NCI-H446 treated with DMSO at 0.1 percent for 48 hours (cell line): ENCODE data around the gene SPATA25.
"Not testable (repeated sequence)": the region's sequence is repeated elsewhere in the genome, so short reads cannot be mapped to it uniquely, and the experiment has no call there.

Experiments
- DNase-seq: peaks from one replicate; lab custom pipeline; 2025; lab: John Stamatoyannopoulos, UW

The SPATA25 gene

GRCh38 chr20:45913116-45913515 is 25.7 kb upstream of the SPATA25 start:
- no peak for DNase-seq

GRCh38 chr20:45912344-45912682 is 24.9 kb upstream of the SPATA25 start:
- DNase-seq: no peak

DNA sequence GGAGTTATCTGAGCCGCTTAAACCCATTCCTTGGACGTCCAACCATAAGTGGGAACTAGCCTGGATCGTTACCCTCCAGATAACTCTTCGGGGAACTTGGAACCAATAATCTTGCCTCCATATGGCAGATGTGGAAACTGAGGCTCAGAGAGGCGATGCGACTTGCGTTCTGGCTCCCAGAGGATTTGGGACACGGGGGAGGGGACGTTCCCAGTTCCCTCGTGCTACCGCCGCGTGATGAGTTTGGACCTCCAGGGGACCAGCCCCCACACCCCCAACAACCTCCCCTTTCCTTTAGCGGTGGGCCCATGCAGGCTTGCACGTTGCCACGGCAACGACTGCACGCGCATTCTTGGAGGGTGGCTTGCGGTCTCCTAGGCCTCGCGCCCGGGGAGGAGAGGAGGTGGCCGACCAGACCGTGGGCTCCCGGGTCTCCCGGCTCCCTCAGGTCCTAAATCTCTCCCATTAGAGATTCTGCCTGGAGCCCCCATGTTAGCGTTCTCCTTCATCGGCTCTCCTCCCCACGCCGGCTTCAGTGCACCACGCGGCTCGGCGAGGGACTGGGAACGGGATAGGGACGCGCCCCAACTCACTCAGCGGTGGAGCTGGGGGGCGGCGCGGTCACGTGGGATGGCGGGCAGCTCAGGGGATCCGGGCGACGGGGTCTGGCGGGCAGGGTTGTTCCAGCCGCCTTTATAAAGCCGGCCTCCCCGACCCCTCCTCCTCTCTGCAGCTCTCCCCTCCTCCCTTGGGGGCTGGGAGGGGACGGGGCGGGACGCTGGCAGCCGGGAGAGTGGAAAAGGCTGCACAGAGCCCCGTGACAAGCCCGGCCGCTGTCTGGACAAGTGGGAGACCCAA is 24.3 kb upstream of the SPATA25 start, which contains the start of gene PLTP:
PLTP (minus strand) TSS at position 670 of the 858 bp plus-strand sequence. CDS start 703 bp downstream, outside the sequence.
- DNase-seq: no peak

DNA sequence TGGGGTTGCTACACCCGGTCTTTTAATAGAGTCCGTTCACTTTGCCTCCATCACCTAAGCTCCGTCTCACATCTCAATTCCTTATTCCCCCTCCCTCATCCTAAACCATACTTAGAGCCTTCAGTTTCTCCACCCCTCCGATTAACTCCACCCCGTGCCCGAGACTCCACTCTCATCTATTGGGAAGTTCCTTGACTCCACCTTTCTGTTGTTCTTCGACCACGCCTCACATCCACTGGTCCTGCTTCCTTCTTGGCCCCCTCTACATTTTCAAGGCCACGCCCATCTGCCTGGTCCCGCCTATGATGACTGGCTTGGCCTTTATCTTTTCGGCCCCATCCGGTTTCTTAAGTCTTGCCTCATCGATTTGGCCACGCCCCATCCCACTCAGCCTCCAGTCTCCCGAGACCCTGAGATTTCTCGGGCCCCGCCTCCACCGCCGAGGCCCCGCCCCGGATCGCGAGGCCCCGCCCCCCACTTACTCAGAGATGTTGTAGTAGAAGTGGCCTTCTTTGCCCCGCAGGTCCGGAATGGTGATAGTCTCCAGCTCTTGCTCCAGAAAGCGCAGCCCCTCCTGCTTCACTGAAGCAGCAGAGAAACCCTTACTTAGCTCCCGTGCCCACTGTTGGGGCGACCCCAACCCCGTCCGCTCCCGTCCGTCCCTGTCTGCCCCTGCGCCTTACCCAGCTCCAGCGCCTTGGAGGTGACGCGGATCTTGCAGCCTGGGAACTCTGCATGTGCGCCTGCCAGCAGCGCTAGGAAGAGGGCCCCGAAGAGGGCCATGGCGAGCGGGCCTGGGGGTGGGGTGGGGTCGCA is 23.5 kb upstream of the SPATA25 start:
- peak; percentile 40 for DNase-seq

DNA sequence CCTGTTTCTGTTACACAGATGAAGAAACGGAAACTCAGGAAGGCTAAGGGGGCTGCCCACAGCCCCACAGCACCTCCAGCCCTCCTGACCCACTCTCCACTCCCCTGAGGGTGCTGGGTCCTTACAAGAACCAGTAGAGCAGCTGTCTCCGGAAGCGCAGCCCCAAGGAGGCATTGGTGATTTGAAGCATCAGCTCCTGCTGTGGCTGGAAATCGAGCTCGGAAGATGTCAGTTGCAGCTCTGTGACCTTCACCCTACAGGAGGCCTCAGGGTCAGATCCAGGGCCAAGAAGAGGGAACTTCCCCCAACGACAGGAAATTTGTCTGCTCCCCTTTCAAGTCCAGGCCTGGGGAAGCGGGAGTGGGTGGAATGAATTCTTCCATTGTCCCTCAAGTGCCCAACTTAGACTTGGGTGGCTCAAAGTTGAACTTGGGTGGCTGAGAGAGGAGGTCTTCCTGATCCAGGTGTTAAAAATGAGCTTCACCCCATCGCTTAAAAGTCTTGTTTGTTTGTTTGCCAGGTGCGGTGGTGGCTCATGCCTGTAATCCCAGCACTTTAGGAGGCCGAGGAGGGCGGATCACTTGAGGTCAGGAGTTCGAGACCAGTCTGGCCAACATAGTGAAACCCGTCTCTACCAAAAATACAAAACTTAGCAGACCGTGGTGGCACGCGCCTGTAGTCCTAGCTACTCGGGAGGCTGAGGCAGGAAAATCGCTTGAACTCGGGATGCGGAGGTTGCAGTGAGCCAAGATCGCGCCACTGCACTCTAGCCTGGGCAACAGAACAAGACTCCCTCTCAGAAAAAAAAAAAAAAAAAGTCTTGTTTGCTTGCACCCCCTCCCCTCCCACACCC is 22.6 kb upstream of the SPATA25 start:
- DNase-seq: no peak

- no peak for DNase-seq
These were observed 21.9 kb upstream of the SPATA25 start for GRCh38 chr20:45909336-45909808.

DNA sequence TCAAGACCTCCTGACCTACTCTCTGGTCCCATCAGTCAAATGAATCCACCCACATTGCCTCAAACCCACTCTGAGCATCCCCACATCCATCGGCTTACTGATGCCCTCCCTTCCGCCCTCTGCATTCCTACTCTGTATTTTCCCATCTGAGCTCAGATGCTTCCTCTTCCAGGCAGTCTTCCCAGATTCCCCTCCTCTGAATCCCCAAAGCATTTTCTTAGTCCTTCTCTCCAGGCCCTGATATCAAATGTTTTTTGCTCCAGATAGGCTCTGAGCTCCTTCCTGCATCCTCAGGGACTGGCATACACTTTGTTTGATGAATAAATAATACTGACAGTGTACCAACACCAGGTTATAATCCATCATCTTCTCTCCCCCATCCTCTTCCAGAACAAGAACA is 20.7 kb upstream of the SPATA25 start:
- no peak for DNase-seq

GRCh38 chr20:45907219-45907948 is 20.0 kb upstream of the SPATA25 start:
- no peak for DNase-seq

DNA sequence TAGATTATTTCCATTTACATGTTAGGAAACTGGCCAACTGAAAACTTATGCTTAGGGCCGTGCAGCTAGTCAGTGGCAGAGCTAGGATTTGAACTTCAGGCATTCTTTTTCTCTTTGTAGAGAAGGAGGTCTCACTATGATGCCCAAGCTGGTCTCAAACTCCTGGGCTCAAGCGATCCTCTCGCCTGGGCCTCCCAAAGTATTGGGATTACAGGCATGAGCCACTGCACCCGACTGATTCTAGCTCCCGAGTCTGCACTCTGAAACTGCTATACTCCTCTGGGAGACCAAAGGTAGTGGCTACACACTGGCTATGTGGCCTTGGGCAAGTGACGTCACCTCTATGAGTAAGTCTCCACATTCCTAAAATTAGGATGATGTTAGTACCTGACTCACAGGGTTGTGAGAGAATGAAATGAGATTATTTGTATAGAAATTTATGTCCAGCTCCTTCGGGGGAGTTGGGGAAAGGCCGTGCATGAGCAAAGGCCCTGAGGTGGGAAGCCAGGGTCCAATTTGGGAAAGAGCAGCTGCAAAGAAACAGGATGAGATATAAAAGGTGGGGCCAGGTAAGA is 18.2 kb upstream of the SPATA25 start:
- DNase-seq: no peak

GRCh38 chr20:45904583-45905504 is 17.4 kb upstream of the SPATA25 start:
- DNase-seq: no peak

DNA sequence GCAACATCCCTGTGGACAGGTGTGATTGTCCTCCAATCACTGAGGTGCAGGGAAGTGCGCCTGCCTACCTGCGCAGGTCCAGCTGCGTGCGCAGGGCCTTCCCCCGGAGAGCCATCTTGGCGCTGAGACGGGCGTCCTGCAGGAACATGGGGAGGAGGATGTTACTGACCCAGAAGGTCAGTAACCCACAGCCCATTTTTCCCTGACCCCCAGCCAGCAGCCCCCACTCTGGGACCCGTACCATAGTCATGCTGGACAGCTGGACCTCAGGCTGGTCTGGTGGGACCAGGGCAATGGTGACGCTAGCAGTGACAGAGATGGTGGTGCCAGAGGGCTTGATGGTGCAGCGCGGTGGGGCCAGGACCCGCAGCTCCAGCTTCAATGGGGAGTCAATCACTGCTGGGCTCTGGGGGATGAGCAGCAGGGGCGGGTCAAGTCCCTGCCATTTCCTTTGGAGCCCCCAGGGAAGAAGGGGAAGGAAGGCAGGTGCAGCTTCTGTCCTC is 14.8 kb upstream of the SPATA25 start:
- no peak for DNase-seq

GRCh38 chr20:45901332-45901731 is 13.9 kb upstream of the SPATA25 start:
- DNase-seq: not testable (repeated sequence)

- DNase-seq: no peak
These were observed 11.8 kb upstream of the SPATA25 start for GRCh38 chr20:45899046-45899835.

- DNase-seq: no peak
These were observed 10.9 kb upstream of the SPATA25 start for GRCh38 chr20:45898285-45898684.

DNA sequence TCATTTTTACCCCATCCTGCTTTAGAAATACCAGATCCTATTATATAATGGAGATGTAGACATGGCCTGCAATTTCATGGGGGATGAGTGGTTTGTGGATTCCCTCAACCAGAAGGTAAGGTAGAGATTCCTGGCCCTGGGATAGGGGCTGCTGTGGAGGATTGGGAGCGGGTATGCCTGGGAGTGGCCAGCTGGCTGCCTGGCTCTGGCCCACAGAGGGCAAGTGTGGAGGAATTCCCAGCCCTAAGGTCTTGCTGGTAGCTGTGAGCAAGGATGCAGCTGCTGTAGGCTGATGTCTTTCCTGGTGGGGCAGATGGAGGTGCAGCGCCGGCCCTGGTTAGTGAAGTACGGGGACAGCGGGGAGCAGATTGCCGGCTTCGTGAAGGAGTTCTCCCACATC is 10.3 kb upstream of the SPATA25 start:
- DNase-seq: no peak

DNA sequence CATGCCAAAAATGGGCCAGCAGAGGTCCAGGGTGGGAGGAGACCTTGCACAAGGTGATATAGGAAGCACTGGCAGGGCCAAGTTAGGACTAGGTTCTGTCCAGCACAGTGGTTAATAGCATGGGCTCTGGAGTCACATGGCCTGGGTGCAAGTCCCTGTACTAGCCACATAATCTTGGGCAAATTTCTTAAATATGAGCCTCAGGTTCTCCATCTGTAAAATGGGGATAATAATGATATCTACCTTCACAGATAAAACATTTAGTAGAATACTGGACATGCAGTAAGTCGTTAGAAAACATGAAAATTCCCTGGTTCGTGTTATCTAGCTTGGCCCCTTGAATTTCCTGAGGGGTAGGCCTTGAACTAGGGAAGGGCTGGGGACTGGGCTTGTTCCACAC is 9.9 kb upstream of the SPATA25 start:
- DNase-seq: no peak

DNA sequence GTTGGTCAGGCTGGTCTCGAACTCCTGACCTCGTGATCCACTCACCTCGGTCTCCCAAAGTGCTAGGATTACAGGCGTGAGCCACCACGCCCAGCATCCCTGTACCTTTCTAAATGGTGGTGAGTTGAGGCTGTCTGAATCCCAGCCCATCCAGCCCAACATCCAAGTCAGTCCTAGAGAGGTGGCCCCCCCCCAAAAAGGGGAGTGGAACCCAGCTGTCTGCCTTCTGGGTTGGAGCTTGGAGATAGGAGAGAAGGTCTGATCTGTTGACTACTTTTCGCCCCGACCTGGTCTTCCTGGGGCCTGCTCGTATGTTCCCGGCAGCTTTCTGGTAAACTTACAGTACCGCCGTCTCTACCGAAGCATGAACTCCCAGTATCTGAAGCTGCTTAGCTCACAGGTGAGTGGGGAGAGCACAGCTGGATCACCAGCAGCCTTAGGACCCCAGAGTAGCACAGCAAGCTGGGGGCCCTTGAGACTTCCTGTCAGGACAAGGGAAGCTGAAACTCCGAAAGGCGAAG is 9.3 kb upstream of the SPATA25 start:
- DNase-seq: no peak

- no peak for DNase-seq
These were observed 7.4 kb upstream of the SPATA25 start for GRCh38 chr20:45894797-45895196.

GRCh38 chr20:45893831-45894230 is 6.4 kb upstream of the SPATA25 start:
- DNase-seq: no peak
